ENCODE measurements around the gene KDR.

The KDR gene

GRCh38 chr4:55122235-55122634 is 3.2 kb downstream of the KDR start:
- DNase-seq: peak; percentile 26

DNA sequence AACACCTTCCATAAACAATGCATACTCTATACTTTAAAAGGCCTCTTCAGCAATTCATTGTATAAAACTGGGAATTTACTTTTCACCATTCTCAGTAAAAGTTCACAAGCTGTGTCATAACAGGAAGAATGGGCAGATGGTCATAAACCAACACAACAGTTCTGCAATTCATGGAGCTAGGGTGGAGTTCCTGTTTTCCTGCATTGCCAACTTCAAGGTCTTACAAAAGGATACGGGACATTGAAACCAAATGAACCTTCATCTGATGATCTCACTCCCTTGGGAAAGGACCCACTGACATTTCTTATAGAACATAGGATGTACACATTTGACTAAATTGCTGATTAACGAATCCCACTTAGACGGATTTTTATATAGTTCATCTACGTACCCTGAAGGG is 4.1 kb downstream of the KDR start:
- no peak for DNase-seq

GRCh38 chr4:55118397-55118796 is 7.0 kb downstream of the KDR start:
- no peak for DNase-seq

- no peak for DNase-seq
These were observed 7.9 kb downstream of the KDR start for GRCh38 chr4:55117511-55117910.

DNA sequence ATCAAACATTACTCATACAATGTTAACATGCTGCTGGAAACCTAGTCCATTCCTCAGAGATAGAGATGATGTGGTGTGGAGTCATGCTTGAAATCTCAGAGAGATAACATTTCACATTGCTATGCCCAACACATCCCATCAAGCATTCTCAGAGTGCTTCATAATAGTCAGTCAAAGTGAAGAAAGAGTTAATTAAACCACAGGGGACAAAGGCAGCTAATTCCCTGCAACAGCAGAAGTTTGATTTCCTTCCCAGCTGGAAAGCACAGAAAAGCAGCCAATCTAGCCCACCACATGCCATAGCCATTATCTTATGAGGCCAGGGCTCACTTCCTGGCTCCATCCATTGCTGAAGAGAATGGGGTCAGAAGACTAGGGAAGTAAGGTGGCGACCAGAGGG is 8.9 kb downstream of the KDR start:
- no peak for DNase-seq

DNA sequence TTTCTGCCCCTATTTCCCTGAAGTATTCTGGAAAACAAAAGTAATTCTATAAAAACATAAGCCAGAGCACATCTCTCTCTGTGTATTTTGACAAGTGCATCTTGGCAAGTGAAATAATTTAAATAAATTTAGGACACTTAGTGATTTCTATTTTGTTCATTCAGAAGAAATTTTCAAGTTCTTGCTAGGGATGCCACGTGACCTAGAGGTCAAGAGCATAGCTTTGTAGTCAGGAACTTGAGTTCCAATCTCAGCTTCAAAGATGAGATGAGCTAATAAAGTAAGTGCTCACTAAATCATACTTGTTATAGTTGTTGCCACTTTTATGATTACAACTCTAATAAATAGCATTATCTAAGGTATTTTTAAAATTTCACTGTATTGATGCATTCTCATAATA is 13.8 kb downstream of the KDR start:
- no peak for DNase-seq

DNA sequence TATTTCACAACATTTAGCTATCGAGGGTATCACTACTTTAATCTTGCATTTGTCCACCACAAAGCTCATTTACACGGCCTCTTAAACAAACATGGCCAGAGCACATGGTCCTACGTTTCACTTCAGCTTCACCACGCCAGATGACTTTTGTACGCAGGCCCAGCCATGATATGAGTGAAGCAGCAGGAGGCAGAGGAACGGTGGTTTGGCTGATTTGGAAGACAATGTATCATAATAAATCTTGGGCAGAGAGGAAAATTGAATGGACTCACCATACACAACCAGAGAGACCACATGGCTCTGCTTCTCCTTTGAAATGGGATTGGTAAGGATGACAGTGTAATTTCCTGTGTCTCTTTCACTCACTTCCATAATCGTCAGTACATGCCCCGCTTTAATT is 15.3 kb downstream of the KDR start:
- no peak for DNase-seq

DNA sequence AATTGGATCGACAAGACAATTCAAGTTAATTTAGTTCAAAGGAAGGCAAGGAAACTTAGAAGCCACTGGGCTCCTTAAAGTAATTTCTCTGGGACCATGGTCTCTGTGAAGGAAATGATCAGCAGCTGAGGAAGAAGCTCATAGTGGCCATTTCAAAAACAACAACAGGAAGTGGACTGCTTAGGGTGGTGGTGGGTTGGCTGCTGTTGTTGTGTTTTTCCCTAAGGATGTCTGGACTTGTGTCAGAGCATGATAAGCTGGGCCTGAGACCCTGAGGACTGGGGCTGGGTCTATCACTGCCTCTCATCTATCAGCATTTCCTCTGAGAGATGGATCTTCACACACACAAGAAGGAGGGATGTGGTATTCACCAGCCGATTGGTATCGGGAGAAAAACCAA is 18.3 kb downstream of the KDR start:
- DNase-seq: no peak

- no peak for DNase-seq
These were observed 22.2 kb downstream of the KDR start for GRCh38 chr4:55103224-55103623.

DNA sequence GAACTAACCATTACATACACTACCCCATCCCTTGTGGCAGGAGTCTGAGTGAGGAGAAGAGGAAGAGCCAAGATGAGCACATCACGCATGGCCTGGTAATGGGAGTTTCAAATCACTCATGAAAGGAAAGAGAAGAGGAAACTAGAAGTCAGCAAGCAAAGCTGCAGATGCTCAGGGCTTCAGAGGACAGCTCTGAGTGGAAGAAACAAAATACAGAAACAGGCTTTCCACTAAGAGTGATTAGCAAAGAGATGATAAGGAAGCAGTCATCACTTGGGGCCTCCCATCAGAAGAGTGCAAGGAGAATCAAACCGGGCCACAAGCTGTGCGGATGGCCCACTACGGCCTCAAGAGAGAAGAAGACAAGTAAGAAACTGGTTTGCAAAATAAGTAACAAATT is 25.6 kb downstream of the KDR start:
- DNase-seq: no peak

DNA sequence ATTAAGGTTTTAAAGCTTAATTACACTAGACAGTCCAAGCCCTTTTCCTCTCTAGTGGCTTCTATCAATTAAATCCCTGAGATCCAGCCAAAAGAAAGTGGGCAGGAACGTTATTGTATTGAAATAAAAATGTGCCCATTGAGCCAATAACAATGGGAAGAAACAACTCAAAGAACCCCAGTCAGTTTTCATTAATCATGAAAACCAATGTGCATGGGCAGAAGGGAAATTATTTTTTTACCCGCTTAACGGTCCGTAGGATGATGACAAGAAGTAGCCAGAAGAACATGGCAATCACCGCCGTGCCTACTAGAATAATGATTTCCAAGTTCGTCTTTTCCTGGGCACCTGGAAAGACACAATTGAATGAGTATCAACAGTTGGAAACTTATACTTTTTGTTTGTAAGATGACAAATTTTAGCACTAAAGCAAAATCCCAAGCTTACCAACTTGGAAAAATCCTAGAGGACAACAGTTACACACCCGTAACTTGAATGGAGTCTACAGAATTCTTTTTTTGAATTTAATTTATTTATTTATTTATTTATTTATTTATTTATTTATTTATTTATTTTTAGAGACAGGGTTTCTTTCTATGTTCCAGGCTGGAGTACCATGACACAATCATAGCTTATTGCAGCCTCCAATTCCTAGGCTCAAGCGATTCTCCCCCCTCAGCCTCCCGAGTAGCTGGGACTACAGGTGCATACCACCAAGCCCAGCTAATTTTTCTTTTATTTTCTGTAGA is 26.8 kb downstream of the KDR start:
- no peak for DNase-seq

GRCh38 chr4:55096619-55097018 is 28.8 kb downstream of the KDR start:
- no peak for DNase-seq

DNA sequence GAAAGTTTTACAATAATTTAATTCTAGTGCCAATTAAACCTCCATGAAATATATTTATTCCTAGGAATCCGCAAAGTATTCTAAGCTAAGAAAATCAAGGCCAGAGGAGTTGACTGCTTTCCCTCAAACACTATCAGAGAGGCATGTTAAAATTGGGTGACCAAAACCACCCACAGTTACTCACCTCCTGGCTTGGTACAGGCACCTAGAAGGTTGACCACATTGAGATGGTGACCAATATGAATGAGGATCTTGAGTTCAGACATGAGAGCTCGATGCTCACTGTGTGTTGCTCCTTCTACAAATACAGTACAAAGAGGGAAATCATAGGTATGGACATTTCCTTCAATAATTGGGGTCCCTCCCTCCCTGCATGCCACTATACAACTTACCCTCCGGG is 29.4 kb downstream of the KDR start:
- no peak for DNase-seq

- DNase-seq: no peak
These were observed 32.9 kb downstream of the KDR start for GRCh38 chr4:55092504-55092903.

- DNase-seq: no peak
These were observed 35.5 kb downstream of the KDR start for GRCh38 chr4:55089916-55090315.

DNA sequence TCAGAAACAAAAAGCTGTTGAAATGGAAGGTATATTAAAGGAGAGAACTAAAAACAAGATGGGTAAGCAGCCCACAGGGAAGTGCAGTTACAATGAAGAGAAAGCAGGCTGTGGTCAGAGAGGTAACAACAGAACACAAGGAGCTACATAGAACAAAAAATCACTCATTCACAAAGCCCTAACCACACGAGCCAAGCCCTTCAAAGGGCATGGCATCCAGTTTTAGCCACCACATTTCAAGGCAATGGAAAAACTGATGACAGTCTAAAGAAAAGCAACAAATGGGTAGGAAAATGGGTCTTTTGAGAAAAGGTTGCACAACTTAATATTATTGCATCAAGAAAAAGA is 37.5 kb downstream of the KDR start:
- DNase-seq: no peak

GRCh38 chr4:55087009-55087912 is 38.1 kb downstream of the KDR start:
- DNase-seq: no peak

DNA sequence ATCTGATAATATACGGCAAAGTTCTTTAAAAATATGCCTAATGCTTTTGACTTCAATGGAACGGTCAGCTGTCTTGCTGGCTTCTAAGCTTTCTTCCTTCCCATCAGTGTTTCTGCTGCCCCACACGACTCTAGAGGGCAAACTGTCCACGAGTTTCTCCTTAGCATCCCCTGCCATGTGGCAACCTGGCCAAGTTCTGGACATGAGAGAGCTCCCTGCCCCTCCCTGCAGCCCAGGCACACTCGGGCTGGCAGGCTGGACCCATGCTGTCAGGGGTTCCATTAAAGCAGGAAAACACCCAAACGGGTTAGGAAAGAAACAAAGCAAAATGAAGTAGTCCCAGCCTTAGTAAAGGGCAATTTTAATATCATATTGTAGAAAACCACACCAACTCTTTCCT is 38.8 kb downstream of the KDR start:
- no peak for DNase-seq

GRCh38 chr4:55083735-55084134 is 41.7 kb downstream of the KDR start:
- DNase-seq: no peak

DNA sequence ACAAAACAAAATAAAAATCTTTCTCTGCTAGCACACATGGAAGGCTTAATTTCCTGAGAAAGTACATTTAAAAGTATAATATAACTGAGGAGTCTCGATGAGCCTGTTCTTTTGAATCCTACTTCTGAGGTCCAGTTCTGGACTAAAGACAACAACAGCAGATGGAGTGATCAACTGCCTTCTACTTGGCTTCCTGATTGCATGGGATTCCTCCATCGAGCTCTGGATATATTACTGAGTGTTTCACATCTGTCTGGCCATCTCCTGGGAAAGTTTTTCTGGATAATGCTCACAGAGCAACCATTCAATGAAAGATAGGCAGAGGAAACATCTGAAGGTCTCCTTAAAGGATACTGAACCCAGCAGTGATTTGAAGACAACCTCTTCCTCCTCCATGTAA is 42.6 kb downstream of the KDR start:
- no peak for DNase-seq

GRCh38 chr4:55080174-55080865 is 45.1 kb downstream of the KDR start:
- DNase-seq: no peak

DNA sequence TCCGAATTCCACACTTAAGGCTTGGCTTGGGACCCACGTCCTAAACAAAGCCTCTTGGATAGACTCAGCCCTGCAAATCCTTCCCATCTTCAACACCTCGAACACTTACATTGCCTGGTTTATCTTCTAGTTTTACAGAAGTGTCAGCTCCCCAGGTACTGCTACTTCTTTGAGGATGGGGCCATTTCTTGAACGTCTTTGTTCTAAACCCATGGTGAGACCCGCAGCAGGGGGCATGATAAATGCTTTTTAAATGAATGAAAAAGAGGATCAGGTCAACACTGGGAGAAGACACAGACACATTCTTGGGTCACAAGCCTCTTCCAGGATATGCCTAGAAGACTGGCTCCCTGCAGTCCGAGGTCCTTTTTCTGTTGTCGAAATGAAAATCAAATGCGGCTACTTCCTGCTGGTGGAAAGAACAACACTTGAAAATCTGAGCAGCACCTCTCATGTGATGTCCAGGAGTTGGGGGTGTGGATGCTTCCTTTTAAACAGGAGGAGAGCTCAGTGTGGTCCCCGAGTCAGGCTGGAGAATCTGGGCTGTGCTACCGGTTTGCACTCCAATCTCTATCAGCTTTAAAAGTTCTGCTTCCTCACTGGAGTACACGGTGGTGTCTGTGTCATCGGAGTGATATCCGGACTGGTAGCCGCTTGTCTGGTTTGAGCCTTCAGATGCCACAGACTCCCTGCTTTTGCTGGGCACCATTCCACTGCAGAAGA is 45.8 kb downstream of the KDR start:
- no peak for DNase-seq

GRCh38 chr4:55078987-55079386 is 46.4 kb downstream of the KDR start:
- no peak for DNase-seq
